HCT116 (cell line): ENCODE measurements around the gene ARFRP1. TPM values are rescaled to one million over a fixed set of nuclear protein-coding genes. Genes with fewer than 3 reads are reported as not detected.

Experiments
- ATAC-seq: fragments of 200-7000 bp; cut with Tn5 transposase; 2 replicates; pipeline ENCODE4 v1.9.1; 2020; ENCODE audit warnings: mild to moderate bottlenecking, moderate library complexity
- BruUV-seq: library from RNA; stranded (reverse); fragments of 400-500 nt; replicated peaks from 2 replicates; lab custom pipeline; 2021; lab: Mats Ljungman, UMichigan
- CTCF ChIA-PET: fragments of 300-600 bp; sonication (Branson Sonifier 250); formaldehyde crosslinking; loops from one replicate; lab custom pipeline; 2021; ENCODE audit warnings: antibody characterized with exemption; lab: Charles Lee
- POLR2A ChIA-PET: fragments of 300-600, 350-600 bp; sonication (Branson Sonifier 250); formaldehyde crosslinking; loops from one replicate; lab custom pipeline; 2021; ENCODE audit warnings: antibody characterized with exemption; lab: Charles Lee
- RAD21 ChIA-PET, 2 experiments: fragments of 300-600 bp; sonication (Branson Sonifier 250); formaldehyde crosslinking; loops; one replicate each; lab custom pipeline; 2023; ENCODE audit warnings: low total read pairs in 2 of 2; ENCODE audit not compliant: uncharacterized antibody in 2 of 2, unreplicated experiment in 2 of 2, low non-redundant PET in 1 of 2; lab: Charles Lee
- DNase-seq: peaks from one replicate; pipeline ENCODE4 v3.0.0-alpha.2; 2010; ENCODE audit warnings: low read depth, low spot score
- H2AFZ ChIP-seq: fragments of 200-600 bp; shearing (Covaris generic), sonication (generic); 2 replicates; pipeline ENCODE4 v1.6.1; 2017; ENCODE audit warnings: low read depth, mixed run types, mixed read lengths, antibody characterized with exemption, low read length; ENCODE audit not compliant: poor library complexity, severe bottlenecking
- H3K27ac ChIP-seq: 2 replicates; pipeline ENCODE4 v1.5.1; 2012; ENCODE audit warnings: low read depth, low read length
- H3K27me3 ChIP-seq: fragments of 200-600 bp; sonication (generic); 2 replicates; pipeline ENCODE4 v1.6.1; 2016; ENCODE audit warnings: mixed run types, low read length, mixed read lengths; ENCODE audit not compliant: insufficient read depth
- H3K36me3 ChIP-seq, 2 experiments: fragments of 200-500 bp in 1 of 2; fragments of 200-600 bp in 1 of 2; sonication (Bioruptor generic) in 1 of 2; sonication (generic) in 1 of 2; 2 replicates each; pipeline versions ENCODE4 v1.5.1 to v1.6.1; 2014 to 2016; ENCODE audit warnings: low read length in 2 of 2, inconsistent platforms in 1 of 2, mixed read lengths in 1 of 2, mixed run types in 1 of 2; ENCODE audit not compliant: insufficient read depth in 2 of 2, control insufficient read depth in 1 of 2
- H3K4me1 ChIP-seq, 2 experiments: fragments of 200-600 bp in 1 of 2; sonication (generic) in 1 of 2; 2 replicates each; pipeline versions ENCODE4 v1.5.1 to v1.6.1; 2012 to 2017; ENCODE audit warnings: low read length in 2 of 2, inconsistent platforms in 1 of 2, mild to moderate bottlenecking in 1 of 2, mixed read lengths in 1 of 2, mixed run types in 1 of 2, moderate library complexity in 1 of 2; ENCODE audit not compliant: insufficient read depth in 2 of 2, control insufficient read depth in 1 of 2
- H3K4me2 ChIP-seq: fragments of 200-600 bp; sonication (generic); 2 replicates; pipeline ENCODE4 v1.6.1; 2017; ENCODE audit warnings: mixed run types, low read length, mixed read lengths
- H3K4me3 ChIP-seq, 2 experiments: fragments of 200-600 bp in 1 of 2; sonication (generic) in 1 of 2; replicated peaks in 1 of 2; 2 replicates each; pipeline ENCODE4 v1.5.1; 2011 to 2016; ENCODE audit warnings: low read length in 2 of 2, control low read depth in 1 of 2, low read depth in 1 of 2, mild to moderate bottlenecking in 1 of 2, mixed read lengths in 1 of 2, mixed run types in 1 of 2
- H3K79me2 ChIP-seq: fragments of 200-600 bp; sonication (generic); 2 replicates; pipeline ENCODE4 v1.6.1; 2017; ENCODE audit warnings: mild to moderate bottlenecking, mixed run types, low read length, moderate library complexity, mixed read lengths; ENCODE audit not compliant: insufficient read depth
- H3K9ac ChIP-seq: fragments of 200-600 bp; sonication (generic); 2 replicates; pipeline ENCODE4 v1.6.1; 2016; ENCODE audit warnings: low read length, mixed read lengths
- H3K9me2 ChIP-seq: fragments of 200-600 bp; sonication (generic), shearing (Covaris generic); 2 replicates; pipeline ENCODE4 v1.6.1; 2017; ENCODE audit warnings: mixed run types, mild to moderate bottlenecking, moderate library complexity; ENCODE audit not compliant: insufficient read depth
- H3K9me3 ChIP-seq, 2 experiments: fragments of 200-500 bp in 1 of 2; fragments of 200-600 bp in 1 of 2; sonication (Bioruptor generic) in 1 of 2; sonication (generic) in 1 of 2; 2 replicates each; pipeline ENCODE4 v1.6.1; 2014 to 2017; ENCODE audit warnings: low read length in 2 of 2, mixed read lengths in 2 of 2, inconsistent platforms in 1 of 2, low read depth in 1 of 2, mild to moderate bottlenecking in 1 of 2, mixed run types in 1 of 2, moderate library complexity in 1 of 2; ENCODE audit not compliant: control insufficient read depth in 1 of 2, insufficient read depth in 1 of 2
- H4K20me1 ChIP-seq: fragments of 200-600 bp; sonication (generic), shearing (Covaris generic); 2 replicates; pipeline ENCODE4 v1.6.1; 2017; ENCODE audit warnings: mixed run types, mild to moderate bottlenecking, moderate library complexity; ENCODE audit not compliant: insufficient read depth
- CTCF ChIP-seq, 3 experiments: fragments of 200-600 bp in 1 of 3; sonication (generic) in 1 of 3; IDR thresholded peaks in 2 of 3; conservative IDR thresholded peaks in 1 of 3; 2 replicates each; pipeline ENCODE4 v1.5.1; 2012 to 2017; ENCODE audit warnings: low read depth in 2 of 3, low read length in 2 of 3, antibody characterized with exemption in 1 of 3, borderline replicate concordance in 1 of 3, control low read depth in 1 of 3, mild to moderate bottlenecking in 1 of 3, mixed read lengths in 1 of 3, mixed run types in 1 of 3, moderate library complexity in 1 of 3; ENCODE audit not compliant: insufficient read depth in 1 of 3
- EGR1 ChIP-seq: IDR thresholded peaks from 2 replicates; pipeline ENCODE4 v1.6.1; 2012; ENCODE audit warnings: low read depth
- POLR2AphosphoS5 ChIP-seq: IDR thresholded peaks from 2 replicates; pipeline ENCODE4 v1.6.1; 2011; ENCODE audit warnings: mild to moderate bottlenecking, low read depth, low read length, moderate library complexity
- REST ChIP-seq: IDR thresholded peaks from 2 replicates; pipeline ENCODE4 v1.6.1; 2012; ENCODE audit warnings: low read depth
- SP1 ChIP-seq: IDR thresholded peaks from 2 replicates; pipeline ENCODE4 v1.6.1; 2012; ENCODE audit warnings: low read depth
- ZBTB33 ChIP-seq: IDR thresholded peaks from 2 replicates; pipeline ENCODE4 v1.6.1; 2011; ENCODE audit warnings: mild to moderate bottlenecking, low read length, moderate library complexity; ENCODE audit not compliant: insufficient replicate concordance; ENCODE audit errors: extremely low read depth
- ZFX ChIP-seq: fragments of 450-650 bp; IDR thresholded peaks from 2 replicates; pipeline ENCODE4 v1.6.1; 2017
- intact Hi-C: fragments of 100-400 bp; cut with micrococcal nuclease; formaldehyde crosslinking; loops from 2 replicates; pipeline ENCODE4 v1.10.0; 2022
- total RNA-seq: library from RNA; stranded (reverse); gene quantifications from one replicate; pipeline ENCODE4 v1.2.1, GENCODE V29; 2021; ENCODE audit not compliant: unreplicated experiment

ARFRP1 gene
- total RNA-seq, 1 experiment from 2014 or later = 53.7 TPM

- Histone ChIP-seq H3K4me3 (no peak overlapping the region), H3K4me2 (no peak overlapping the region), H3K9me2 (no peaks in the 10 kb centered on the region), H4K20me1 (no peaks in the 10 kb centered on the region), H3K4me1 (peaks cover 14 to 53% of the 10 kb centered on the region in 2 experiments), H3K27ac (no peak overlapping the region), H3K9me3 (no peaks in the 10 kb centered on the region), H3K79me2 (peaks cover 47% of the 10 kb centered on the region), H3K36me3 (peaks cover 7 to 28% of the 10 kb centered on the region in 2 experiments; a peak in 3 of 4 replicates), H2AFZ (no peak overlapping the region), H3K9ac (no peak overlapping the region), H3K27me3 (no peaks in the 10 kb centered on the region)
- ChIA-PET CTCF (no interaction called here), POLR2A (no interaction called here), RAD21 (no interaction called here)
- TF ChIP-seq CTCF (IDR thresholded peaks at IDR 0.05 in 2 of 3, conservative IDR thresholded peaks at IDR 0.05 in 1 of 3; ENCODE audit: borderline replicate concordance in 1 of 3, insufficient read depth in 1 of 3, low read depth in 2 of 3, low read length in 2 of 3) = no peak
- TF ChIP-seq SP1 = no peak
- no peak for TF ChIP-seq ZFX
- no peak for TF ChIP-seq ZBTB33
- no peak for TF ChIP-seq REST
- no peak for TF ChIP-seq EGR1
- no peak for TF ChIP-seq POLR2AphosphoS5
- no peak for ATAC-seq
- DNase-seq = no peak
- intact Hi-C loops = loop anchor here (10.0 kb wide), 1 partner anchor 350 kb away; no protein-coding TSS in a partner anchor
- BruUV-seq = no TSS peak
Observed at GRCh38 chr20:63704749-63705117, 3.0 kb downstream of the ARFRP1 start.
